HG03460 (cell line): ENCODE measurements around the gene ZFPM1.
"Not testable (repeated sequence)": the region's sequence is repeated elsewhere in the genome, so short reads cannot be mapped to it uniquely, and the experiment has no call there.

Source experiments
- ATAC-seq: cut with Tn5 transposase; IDR thresholded peaks from one replicate; pipeline ENCODE4 v1.9.1; 2021; ENCODE audit not compliant: unreplicated experiment

Gene ZFPM1

GRCh38 chr16:88464447-88465318, 11.6 kb downstream of the ZFPM1 start:
- ATAC-seq = peak; percentile 50

GRCh38 chr16:88465387-88465983, 12.4 kb downstream of the ZFPM1 start:
- no peak for ATAC-seq

GRCh38 chr16:88466175-88466862, 13.2 kb downstream of the ZFPM1 start:
- no peak for ATAC-seq

- no peak for ATAC-seq
These were observed 13.9 kb downstream of the ZFPM1 start for GRCh38 chr16:88466949-88467348.

GRCh38 chr16:88467541-88467944, 14.5 kb downstream of the ZFPM1 start:
- ATAC-seq = no peak

GRCh38 chr16:88468275-88469129, 15.4 kb downstream of the ZFPM1 start:
- no peak for ATAC-seq

- no peak for ATAC-seq
These were observed 16.7 kb downstream of the ZFPM1 start for GRCh38 chr16:88469615-88470395.

GRCh38 chr16:88470396-88470680, 17.3 kb downstream of the ZFPM1 start:
- not testable (repeated sequence) for ATAC-seq

GRCh38 chr16:88470696-88471095, 17.6 kb downstream of the ZFPM1 start:
- ATAC-seq = not testable (repeated sequence)

- no peak for ATAC-seq
These were observed 18.0 kb downstream of the ZFPM1 start for GRCh38 chr16:88471115-88471514.

- no peak for ATAC-seq
These were observed 18.5 kb downstream of the ZFPM1 start for GRCh38 chr16:88471575-88471974.

GRCh38 chr16:88472069-88472468, 19.0 kb downstream of the ZFPM1 start:
- ATAC-seq = no peak

GRCh38 chr16:88472637-88473205, 19.6 kb downstream of the ZFPM1 start:
- no peak for ATAC-seq

- no peak for ATAC-seq
These were observed 20.8 kb downstream of the ZFPM1 start for GRCh38 chr16:88473666-88474534.

GRCh38 chr16:88475037-88475436, 22.0 kb downstream of the ZFPM1 start:
- ATAC-seq = no peak

- ATAC-seq = no peak
These were observed 23.1 kb downstream of the ZFPM1 start for GRCh38 chr16:88476203-88476602.

- no peak for ATAC-seq
These were observed 23.8 kb downstream of the ZFPM1 start for GRCh38 chr16:88476817-88477397.

GRCh38 chr16:88477631-88478519, 24.8 kb downstream of the ZFPM1 start:
- ATAC-seq = no peak
